ENCODE results near the gene ZNF85. TPM values are rescaled to one million over a fixed set of nuclear protein-coding genes. Genes with fewer than 3 reads are reported as not detected.
"Not testable (repeated sequence)": the region's sequence is repeated elsewhere in the genome, so short reads cannot be mapped to it uniquely, and the experiment has no call there.

Gene ZNF85
- total RNA-seq, 2 experiments from 2014 or later = 12.8 to 15.1 TPM

DNA sequence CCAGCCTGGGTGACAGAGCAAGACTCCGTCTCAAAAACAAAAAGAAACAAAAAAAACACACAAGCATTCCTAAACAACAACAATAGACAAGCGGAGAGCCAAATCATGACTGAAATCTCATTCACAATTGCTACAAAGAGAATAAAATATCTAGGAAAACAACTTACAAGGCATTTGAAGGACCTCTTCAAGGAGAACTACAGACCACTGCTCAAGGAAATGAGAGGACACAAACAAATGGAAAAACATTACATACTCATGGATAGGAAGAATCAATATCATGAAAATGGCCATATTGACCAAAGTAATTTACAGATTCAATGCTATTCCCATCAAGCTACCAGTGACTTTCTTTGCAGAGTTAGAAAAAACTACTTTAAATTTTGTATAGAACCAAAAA is 69.7 kb downstream of the ZNF85 start:
- intact Hi-C loops (cut with micrococcal nuclease) = loop anchor here (10.0 kb wide), 1 partner anchor 362 kb away; the partner anchor contains the start of gene ZNF738
- H3K27ac Mint-ChIP-seq; H3K36me3 Mint-ChIP-seq (ENCODE audit: low read depth); CTCF ChIA-PET; DNase-seq; H3K4me3 Mint-ChIP-seq; H3K4me1 Mint-ChIP-seq (ENCODE audit: low read depth); H3K27me3 Mint-ChIP-seq (ENCODE audit: low read depth): not testable (repeated sequence)
- peaks cover 26% of the 10 kb centered on the region for H3K9me3 Mint-ChIP-seq

GRCh38 chr19:20999731-21000352 is 76.8 kb downstream of the ZNF85 start:
- Mint-ChIP-seq H3K27me3 (ENCODE audit: low read depth) (no peaks in the 10 kb centered on the region), H3K4me1 (ENCODE audit: low read depth) (peaks cover 3% of the 10 kb centered on the region), H3K36me3 (ENCODE audit: low read depth) (peaks cover 10% of the 10 kb centered on the region), H3K9me3 (no peaks in the 10 kb centered on the region), H3K4me3 (peak overlapping the region; percentile 97), H3K27ac (peak overlapping the region; percentile 87)
- intact Hi-C loops (cut with micrococcal nuclease) = loop anchor here (1.0 to 10.0 kb wide), 8 partner anchors 20 to 482 kb away; partner anchors contain the start of genes ZNF430, ZNF493, ZNF714 and ZNF737
- DNase-seq = peak; percentile 96
- CTCF ChIA-PET = interaction anchor here (0.7 kb wide), 1 partner anchor 37 kb away, joined by 3 read pairs; no protein-coding TSS in a partner anchor

Other genes with a start within 250 kb of the ZNF85 start
- gene ZNF66, start 146.9 kb upstream of the ZNF85 start, total RNA-seq = 1 to 10 TPM; 3.9 to 4.9 TPM
- gene ZNF430, start 97.4 kb downstream of the ZNF85 start, total RNA-seq = 10 to 100 TPM; 18.2 to 19.5 TPM
- gene ZNF714, start 159.0 kb downstream of the ZNF85 start, total RNA-seq = 10 to 100 TPM; 21.1 to 23.1 TPM
- 10 to 100 TPM; 13.2 to 16.4 TPM for gene ZNF431, start 218.8 kb downstream of the ZNF85 start, total RNA-seq